Mesenteric fat pad (tissue), 1 donor: ENCODE measurements around the gene KIAA1671. TPM values are rescaled to one million over a fixed set of nuclear protein-coding genes. Genes with fewer than 3 reads are reported as not detected.
"Not testable (repeated sequence)": the region's sequence is repeated elsewhere in the genome, so short reads cannot be mapped to it uniquely, and the experiment has no call there.

Source experiments
- DNase-seq: peaks from one replicate; pipeline ENCODE4 v3.0.0-alpha.2; 2020; ENCODE audit warnings: low spot score
- long read RNA-seq: library from polyadenylated mRNA; unstranded; transcript quantifications from one replicate; pipeline ENCODE4 v2.0.0, GENCODE V29; 2020
- total RNA-seq: library from RNA; stranded (reverse); fragmentation: NEBNext Ultra II Directional; extraction: Animal tissue kit (Norgen Biotek cat#: 25700); gene quantifications from one replicate; pipeline ENCODE4 v1.2.1, GENCODE V29; 2021
- donor health status: DM: yes; HTN: yes; CAD: no.

The KIAA1671 gene
- total RNA-seq, result 14.9 TPM
- long read RNA-seq, partial matches to known transcripts, result 1 of 11 reads
- long read RNA-seq, other reads (novel, unspliced or antisense), result 10 of 11 reads

- DNase-seq, result peak; percentile 95
These were observed at the start of gene KIAA1671 for GRCh38 chr22:24951942-24952836. TSS of gene KIAA1671 (plus strand) at chr22:24952716. CDS start at chr22:25028000, 75,284 bp downstream.

- no peak for DNase-seq
These were observed 46.6 kb upstream of the KIAA1671 start for GRCh38 chr22:24905909-24906308.

GRCh38 chr22:24907101-24907500, 45.4 kb upstream of the KIAA1671 start:
- DNase-seq, result not testable (repeated sequence)

GRCh38 chr22:24920029-24920428, 32.5 kb upstream of the KIAA1671 start:
- DNase-seq, result no peak

- DNase-seq, result no peak
These were observed 26.7 kb upstream of the KIAA1671 start for GRCh38 chr22:24925586-24926427.

GRCh38 chr22:24926428-24926725, 26.1 kb upstream of the KIAA1671 start:
- DNase-seq, result no peak

GRCh38 chr22:24926849-24927579, 25.5 kb upstream of the KIAA1671 start:
- no peak for DNase-seq

- no peak for DNase-seq
These were observed 24.2 kb upstream of the KIAA1671 start for GRCh38 chr22:24928322-24928721.

- no peak for DNase-seq
These were observed 21.8 kb upstream of the KIAA1671 start for GRCh38 chr22:24930678-24931077.

GRCh38 chr22:24935771-24936483, 16.6 kb upstream of the KIAA1671 start:
- no peak for DNase-seq

- no peak for DNase-seq
These were observed 15.4 kb upstream of the KIAA1671 start for GRCh38 chr22:24937114-24937513.

- no peak for DNase-seq
These were observed 13.7 kb upstream of the KIAA1671 start for GRCh38 chr22:24938741-24939341.

- no peak for DNase-seq
These were observed 10.2 kb upstream of the KIAA1671 start for GRCh38 chr22:24942301-24942700.

- DNase-seq, result no peak
These were observed 8.1 kb upstream of the KIAA1671 start for GRCh38 chr22:24944217-24944937.

GRCh38 chr22:24945430-24945829, 7.1 kb upstream of the KIAA1671 start:
- no peak for DNase-seq

- DNase-seq, result no peak
These were observed 5.1 kb upstream of the KIAA1671 start for GRCh38 chr22:24947383-24947782.

GRCh38 chr22:24947881-24948280, 4.6 kb upstream of the KIAA1671 start:
- DNase-seq, result no peak

- DNase-seq, result no peak
These were observed 3.9 kb upstream of the KIAA1671 start for GRCh38 chr22:24948356-24949202.
